Measurements from ENCODE around the gene CSTA.

- TF ChIP-seq, protein P1, sequence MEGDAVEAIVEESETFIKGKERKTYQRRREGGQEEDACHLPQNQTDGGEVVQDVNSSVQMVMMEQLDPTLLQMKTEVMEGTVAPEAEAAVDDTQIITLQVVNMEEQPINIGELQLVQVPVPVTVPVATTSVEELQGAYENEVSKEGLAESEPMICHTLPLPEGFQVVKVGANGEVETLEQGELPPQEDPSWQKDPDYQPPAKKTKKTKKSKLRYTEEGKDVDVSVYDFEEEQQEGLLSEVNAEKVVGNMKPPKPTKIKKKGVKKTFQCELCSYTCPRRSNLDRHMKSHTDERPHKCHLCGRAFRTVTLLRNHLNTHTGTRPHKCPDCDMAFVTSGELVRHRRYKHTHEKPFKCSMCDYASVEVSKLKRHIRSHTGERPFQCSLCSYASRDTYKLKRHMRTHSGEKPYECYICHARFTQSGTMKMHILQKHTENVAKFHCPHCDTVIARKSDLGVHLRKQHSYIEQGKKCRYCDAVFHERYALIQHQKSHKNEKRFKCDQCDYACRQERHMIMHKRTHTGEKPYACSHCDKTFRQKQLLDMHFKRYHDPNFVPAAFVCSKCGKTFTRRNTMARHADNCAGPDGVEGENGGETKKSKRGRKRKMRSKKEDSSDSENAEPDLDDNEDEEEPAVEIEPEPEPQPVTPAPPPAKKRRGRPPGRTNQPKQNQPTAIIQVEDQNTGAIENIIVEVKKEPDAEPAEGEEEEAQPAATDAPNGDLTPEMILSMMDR (IDR thresholded peaks at IDR 0.05), result no peak
- TF ChIP-seq POLR2A (IDR thresholded peaks at IDR 0.05), result no peak
Measured at GRCh38 chr3:122318620-122319019, 6.4 kb upstream of the CSTA start.

Data from uterus (tissue), 2 donors.